Brain pericyte (primary cell): Measurements from ENCODE around the gene ZBTB2.
"Not testable (repeated sequence)": the region's sequence is repeated elsewhere in the genome, so short reads cannot be mapped to it uniquely, and the experiment has no call there.

ENCODE experiments used
- DNase-seq: peaks from one replicate; pipeline ENCODE4 v3.0.0-alpha.2; 2012; ENCODE audit warnings: low read depth, low spot score

ZBTB2 gene

DNA sequence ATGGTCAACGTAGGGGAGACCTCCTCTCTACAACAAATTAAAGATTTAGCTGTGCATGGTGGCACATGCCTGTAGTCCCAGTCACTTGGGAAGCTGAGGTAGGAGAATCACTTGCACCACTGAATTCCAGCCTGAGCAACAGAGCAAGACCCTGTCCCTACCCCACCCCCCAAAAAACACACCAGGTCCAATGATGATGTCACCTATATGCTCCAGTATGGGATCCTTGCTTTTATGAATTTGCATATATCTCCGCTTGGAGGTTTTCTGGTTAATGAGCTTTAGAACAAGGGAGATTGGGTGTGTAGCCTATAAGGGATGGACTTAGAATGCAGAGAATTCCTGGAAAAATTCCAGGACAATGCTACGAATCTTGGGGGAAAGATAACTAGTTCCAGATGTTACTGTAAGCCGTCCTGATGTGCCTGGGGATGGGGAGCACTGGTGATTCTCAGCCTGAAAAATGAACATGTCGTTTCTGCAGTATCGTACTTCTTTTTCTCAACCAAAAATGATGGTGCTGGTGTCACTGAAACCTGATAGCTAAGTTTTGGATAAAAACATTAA, 61.1 kb downstream of the ZBTB2 start:
- DNase-seq = no peak

DNA sequence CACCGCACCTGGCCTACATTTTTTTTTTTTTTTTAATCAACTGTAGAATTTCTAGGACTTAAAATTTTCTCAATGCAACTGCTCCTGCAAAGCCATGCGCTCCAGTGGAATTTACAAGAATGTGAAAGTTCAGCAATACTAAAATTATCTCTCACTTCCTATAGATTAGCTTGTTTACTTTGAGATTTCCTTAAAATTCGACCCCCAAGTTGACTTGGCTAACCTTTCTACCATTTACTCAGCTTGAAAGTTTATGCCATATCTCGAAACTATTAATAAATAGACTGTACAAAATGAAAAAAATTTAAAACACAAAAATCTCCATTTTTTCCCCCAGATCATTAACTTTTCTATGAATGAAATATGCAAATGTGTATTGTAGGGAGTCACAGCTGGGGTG, 64.3 kb downstream of the ZBTB2 start:
- DNase-seq = no peak

DNA sequence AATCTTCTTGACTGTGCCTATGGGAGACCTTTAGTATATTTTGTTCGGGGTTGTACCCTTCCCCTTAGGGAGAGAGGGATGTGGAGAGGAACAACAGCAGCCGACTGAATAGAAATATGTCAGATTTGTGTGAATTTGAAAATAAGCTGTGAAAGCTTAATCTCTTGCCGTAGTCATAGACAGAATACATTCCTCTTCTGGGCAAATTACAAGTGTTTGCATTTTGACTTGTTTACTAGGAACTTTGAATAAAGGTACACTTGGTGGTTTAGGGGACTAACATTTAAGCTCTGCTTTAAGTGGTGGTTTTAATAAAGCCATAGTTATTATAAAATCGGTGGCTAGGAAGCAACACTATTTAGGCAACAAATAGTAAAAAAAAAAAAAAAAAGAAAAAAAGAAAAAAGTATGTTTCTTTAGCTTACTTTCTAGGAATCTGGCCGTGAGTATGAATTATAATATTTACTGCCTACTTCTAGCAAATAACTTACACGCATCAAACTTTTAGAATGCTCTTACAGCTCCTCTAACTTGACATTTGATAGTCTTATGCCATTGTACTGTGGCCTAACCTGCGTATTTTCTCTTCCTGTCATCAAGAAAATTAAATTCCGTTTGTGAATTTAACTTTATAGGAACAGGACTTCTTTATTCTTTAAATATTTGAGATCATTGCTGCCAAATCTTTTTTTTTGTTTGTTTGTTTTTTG, 65.1 kb downstream of the ZBTB2 start:
- no peak for DNase-seq

DNA sequence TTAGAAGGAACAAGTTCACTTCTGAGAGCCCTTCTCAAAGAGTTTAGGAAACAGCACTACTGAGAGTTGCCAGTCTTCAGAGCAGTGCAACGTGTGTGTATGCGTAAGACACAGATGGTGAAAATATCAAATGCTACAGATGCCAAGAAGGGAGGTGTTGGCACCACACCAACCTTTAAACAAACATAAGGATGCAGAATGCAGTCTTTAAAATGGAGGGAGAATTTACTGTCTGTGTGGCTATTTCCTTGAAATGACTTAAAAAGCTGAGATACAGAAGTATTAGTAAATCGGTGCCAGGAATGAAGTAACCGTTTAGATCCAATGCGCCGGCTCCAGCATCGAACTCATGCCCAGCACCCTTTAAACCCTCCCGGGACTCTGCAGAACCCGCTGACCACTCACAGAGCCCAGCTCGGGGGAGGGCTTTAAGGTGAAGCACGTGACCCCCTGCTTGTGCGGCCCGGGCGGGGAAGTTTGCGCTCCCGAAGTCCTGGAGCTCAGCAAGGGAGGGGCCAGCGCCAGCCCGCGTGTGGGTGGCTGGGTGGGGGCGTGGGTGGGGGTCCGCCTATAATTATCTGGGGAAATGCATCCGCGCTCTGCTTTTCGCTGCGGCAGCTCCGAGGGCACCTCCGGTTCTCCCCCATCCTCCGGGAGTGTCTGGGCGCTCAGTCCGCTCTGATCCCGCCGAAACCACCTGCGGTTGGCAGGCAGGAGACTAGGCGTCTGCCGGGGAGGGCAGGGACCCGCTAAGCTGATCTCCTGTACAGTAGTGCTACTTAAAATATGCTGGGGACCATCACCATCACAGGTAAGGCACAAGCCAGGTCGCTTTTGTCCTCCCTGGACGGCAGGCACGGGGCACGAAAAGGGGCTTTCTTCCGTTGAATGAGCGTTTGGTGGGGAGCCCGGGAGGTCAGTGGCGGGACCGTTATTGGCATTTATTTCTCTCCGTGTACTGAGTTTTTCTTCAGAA, 66.0 kb downstream of the ZBTB2 start:
- no peak for DNase-seq

DNA sequence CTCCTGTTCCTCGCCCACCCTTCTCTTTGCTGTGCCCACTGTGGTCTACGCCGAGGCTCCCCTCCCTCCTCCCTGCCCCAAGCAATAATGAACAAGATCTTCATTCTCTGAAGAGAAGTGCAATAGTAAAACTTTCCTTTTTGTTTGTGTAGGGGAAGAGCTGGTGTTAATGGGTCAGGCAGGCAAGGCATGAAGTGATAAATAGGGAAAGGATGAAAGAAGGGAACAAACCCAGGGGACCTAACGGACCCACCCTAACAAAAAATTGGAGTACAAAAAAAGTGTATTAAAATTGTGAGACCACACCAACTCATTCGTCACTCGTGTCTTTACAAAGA, 66.9 kb downstream of the ZBTB2 start:
- no peak for DNase-seq

DNA sequence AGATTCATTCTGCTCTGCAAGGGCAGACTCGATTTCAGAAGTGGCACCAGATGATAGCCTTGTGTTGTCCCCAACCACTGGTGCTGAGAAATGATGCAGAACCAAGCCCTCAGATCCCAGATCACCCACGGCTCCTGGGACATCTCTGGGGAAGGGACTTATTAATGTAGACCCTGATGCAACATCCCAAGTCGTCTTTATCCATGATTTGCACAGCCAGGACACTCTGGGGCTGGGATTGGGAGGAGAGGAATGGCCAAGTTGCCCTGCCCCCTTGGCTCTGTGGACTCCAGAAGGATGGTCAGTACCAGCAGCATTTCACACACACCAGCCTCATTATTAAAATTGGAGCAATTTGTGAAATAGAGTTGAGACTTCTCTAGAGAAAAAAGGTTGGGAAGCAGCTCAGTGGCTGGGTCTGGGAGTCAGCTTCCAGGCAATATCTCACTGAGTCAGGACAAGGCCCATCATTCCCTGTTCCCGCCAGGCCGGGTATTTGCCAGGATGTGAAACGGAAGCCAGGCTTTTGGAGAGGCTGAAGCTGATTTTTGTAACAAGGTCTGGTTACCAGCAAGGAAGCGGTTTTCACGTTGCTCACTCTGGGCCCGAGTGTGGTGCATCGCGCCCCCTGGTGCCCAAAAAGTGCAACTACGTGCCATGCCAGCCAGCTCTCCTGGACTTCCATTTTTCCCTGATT, 67.4 kb downstream of the ZBTB2 start:
- peak; percentile 74 for DNase-seq

DNA sequence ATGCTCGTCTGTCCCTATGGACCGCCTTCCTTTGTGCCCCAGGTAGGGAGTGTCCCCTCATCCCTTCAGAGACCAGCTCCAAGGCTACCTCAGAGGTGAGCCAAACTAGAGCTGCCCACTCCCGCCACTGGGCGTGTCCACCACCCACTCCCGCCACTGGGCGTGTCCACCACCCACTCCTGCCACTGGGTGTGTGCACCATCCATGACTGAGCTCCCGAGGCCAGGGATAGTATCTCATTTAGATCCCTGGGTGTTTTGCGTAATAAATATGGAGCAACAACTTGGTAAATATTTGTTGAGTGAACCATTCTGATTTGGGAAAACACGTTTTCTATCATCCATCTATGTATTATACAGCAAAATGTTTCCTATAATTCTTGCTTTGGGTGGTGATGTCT, 68.8 kb downstream of the ZBTB2 start:
- no peak for DNase-seq

DNA sequence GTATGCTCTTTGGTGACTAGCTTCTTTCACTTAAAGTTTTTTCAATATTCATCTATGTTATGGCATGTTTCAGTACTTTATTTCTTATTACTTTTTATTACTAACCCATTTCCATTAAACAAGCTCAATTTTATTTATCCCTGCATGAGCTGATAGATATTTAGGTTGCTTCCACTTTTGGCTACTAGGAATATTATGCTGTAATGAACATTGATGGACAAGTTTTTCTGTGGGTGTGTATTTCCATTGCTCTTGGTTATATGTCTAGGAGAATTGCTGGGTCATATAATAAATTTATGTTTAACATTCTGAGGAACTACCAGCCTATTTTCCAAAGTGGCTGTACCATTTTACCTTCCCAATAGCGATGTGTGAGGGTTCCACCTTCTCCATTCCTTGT, 69.9 kb downstream of the ZBTB2 start:
- DNase-seq = no peak

DNA sequence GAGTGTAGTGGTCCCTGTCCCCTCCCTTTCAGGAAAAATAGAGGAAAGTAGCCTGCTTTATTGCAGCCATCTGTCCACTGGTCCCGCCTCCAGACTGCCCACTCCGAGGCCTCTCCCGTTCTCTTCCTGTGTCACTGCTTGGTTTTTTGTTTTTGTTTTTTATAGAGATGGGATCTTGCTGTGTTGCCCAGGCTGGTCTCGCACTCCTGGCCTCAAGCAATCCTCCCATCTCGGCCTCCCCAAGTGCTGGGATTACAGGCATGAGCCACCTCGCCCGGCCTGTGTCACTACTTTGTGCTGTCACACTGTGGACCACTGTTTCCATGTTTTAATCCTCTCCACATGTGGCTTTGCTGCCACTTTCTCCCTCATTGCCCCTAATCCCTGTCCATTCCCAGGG, 71.2 kb downstream of the ZBTB2 start:
- DNase-seq = no peak

DNA sequence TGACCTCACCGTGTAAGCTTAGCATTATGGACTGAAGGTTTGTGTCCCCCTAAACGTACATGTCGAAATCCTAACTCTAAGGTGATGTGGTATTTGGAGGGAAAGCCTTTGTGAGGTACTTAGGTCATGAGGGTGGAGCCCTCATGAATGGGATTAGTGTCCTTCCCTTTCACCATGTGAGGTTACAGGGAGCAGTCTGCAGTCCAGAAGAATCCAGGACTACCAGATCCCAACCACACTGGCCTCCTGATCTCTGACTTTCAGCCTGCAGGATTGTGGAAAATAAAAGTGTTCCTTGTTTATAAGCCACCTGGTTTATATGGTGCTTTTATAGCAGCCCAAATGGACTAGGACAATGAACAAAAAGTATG, 73.4 kb downstream of the ZBTB2 start:
- no peak for DNase-seq

DNA sequence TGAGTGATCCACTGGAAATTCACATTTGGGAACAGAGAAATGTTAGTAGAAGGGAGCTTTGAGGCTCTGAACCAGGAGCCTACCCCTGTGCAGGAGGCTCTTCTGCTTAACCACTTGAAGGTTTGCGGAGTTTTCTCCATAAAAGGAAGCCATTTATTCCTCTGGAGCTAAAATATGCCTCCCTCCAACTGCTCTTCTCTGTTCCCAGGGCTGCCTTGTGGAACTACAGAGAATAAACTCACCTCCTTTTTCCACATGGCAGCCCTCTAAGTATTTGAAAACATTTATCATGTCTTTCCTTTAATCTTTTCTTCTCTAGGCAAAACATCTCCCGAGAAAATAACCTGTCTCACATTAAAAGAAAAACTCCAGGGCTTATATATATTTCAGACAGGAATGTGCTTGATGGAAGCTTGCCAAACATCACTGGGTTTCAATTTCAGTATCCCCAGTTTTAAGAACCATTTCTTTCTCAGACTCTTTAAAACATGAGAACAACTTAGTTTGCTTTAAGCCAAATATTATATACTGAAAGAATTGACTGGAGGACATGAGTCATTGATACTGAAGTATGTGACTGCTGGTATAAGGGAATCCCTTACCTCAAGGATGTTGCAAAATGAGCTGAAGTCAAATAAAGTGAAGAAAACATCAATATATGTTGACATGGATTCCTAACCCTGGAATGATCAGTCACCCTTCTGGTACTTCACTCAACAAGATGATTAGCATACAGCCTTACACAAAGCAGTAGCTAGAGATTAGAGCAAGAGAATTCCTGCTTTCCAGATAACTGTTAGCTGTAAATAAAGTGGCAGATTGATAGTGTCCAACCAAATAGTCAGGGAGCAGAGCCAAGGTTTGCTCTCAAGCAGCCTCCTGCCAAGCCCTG, 74.0 kb downstream of the ZBTB2 start:
- DNase-seq = no peak

DNA sequence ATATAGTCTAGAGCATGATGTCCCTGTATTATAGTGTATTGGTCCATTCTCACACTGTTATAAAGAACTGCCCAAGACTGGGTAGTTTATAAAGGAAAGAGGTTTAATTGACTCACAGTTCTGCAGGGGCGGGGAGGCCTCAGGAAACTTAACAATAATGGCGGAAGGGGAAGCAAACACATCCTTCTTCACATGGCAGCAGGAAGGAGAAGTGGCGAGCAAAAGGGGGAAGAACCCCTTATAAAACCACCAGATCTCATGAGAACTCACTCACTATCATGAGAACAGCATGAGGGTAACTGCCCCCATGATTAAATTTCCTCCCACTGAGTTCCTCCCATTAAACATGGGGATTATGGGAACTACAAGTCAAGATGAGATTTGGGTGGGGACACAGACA, 75.7 kb downstream of the ZBTB2 start:
- not testable (repeated sequence) for DNase-seq
